DMS53 treated with DMSO at 0.1 percent for 48 hours (cell line): ENCODE measurements around the gene NR3C1.

Experiments
- DNase-seq: peaks from one replicate; lab custom pipeline; 2025; ENCODE audit not compliant: unreplicated experiment; lab: John Stamatoyannopoulos, UW

NR3C1 gene

DNA sequence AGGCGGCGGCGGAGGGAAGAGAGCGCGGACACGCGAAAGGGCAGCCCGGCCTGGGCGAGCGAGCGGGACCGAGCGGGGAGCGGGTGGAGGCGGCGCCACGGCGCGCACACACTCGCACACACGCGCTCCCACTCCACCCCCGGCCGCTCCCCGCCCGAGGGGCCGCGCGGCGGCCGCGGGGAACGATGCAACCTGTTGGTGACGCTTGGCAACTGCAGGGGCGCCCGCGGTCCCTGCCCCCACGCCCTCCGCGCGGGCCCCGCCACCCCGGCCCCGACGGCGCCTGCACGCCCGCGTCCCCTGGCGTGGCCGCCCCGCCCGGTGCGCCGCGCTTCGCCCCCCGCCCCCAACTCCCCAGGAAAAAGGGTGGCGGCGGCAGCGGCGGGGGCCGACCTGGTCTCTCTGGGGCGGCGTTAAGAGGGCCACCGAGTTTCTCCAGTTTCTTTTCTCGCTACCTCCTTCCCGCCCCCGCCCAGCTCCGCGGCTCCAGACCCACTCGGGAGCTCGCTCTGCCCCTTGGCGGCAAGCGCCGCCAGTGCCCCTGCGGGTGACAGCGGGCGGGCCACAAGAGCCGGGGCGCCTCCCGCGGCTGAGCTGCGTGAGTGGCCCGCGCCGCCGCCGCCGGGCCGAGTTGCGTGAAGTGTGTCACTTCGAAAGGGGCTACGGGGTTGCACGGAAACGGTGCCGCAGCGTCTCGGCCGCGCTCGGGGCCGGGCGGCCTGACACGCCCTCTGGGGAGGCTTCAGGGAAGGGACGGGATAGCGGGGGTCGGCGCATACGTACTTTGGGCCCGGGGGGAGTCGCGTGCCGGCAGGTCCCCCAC, at the start of gene NR3C1:
Gene NR3C1, minus strand, starts transcription at position 94 of the 823 bp plus-strand sequence. CDS start 2,847 bp downstream, outside the sequence.
- peak; percentile 83 for DNase-seq

- DNase-seq, result no peak
Measured at GRCh38 chr5:143449772-143450171, 46.3 kb upstream of the NR3C1 start.

- DNase-seq, result no peak
Measured at GRCh38 chr5:143448518-143448917, 45.0 kb upstream of the NR3C1 start.

- no peak for DNase-seq
Measured at GRCh38 chr5:143447983-143448382, 44.5 kb upstream of the NR3C1 start.

DNA sequence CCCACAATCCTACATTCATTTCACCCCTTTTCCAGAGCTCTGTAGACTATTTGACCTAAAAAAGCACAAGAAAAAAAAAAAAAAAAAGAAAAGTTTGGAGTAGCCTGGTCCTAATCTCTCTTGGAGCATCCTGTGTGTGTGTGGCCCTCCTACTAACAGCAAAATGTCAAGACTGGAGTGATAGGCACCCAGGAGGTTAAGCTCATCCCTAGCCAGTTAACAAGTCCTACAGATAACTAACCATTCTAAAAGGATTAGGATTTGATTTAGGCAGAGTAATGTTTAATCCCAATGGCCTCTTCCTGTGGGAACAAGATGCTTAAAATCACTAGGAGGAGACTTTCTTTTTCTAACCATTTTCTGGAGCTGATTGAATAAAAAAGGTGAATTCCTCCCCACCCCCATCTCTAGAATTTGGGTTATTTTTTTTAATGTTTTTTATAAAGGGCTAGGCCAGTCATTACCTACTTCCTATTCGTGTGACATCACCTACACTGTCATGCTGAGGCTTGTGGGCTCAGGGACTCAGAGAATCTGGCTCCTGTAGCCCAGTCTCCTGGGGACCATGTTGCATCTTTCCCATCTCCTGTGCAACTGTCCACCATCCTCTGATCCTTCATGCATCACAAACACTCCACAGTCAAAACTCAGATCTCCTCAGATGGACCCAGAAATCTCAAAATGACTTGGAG, 43.2 kb upstream of the NR3C1 start:
- DNase-seq, result no peak

DNA sequence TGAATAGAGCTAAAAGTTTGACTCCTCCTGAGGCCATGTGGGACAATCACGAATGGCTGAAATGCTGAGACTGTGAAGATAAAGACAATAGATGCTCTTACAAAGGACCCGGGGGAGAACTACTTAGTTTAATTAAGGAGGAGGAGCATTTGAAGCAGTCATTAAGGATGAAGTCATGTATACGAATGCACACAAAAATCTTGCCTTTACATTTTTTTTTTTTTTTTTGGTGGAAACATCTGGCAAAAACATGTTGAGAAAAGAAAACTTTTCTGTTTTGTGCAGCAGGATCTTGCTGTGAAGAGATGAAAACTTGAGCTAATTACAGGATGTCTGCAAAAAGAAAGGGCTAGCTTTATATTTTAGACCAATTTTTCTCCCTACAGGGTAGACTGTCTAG, 42.3 kb upstream of the NR3C1 start:
- no peak for DNase-seq

- DNase-seq, result no peak
Measured at GRCh38 chr5:143443330-143443729, 39.8 kb upstream of the NR3C1 start.

- no peak for DNase-seq
Measured at GRCh38 chr5:143442385-143442784, 38.9 kb upstream of the NR3C1 start.

- DNase-seq, result no peak
Measured at GRCh38 chr5:143440448-143441115, 37.1 kb upstream of the NR3C1 start.

DNA sequence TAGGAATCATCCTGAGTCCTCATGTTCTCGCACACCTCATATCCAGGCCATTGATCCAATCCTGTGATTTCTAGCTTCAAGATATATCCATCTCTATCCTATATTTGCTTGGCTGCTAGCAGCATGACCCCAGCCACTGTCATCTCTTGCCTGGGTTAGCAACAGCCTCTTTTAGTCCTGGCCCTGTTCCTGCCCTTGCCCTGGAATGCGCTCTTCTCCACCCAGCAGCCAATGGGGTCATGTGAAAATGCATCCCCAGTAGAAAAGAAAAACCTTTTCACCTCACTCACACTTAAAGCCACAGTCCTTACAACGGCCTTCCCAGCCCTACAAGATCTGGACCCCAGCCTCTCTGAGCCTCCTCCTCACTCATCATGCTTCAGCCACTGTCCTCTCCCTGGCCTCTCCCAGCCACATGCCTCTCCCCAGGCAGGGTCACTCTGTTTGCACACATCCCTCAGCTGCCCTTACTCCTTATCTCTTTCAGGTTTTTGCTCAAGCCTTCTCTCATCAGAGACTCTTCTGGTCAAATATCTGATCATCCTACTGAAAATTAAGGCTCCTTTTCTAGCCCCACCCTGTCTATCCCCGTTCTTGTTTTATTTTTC, 34.3 kb upstream of the NR3C1 start:
- no peak for DNase-seq

DNA sequence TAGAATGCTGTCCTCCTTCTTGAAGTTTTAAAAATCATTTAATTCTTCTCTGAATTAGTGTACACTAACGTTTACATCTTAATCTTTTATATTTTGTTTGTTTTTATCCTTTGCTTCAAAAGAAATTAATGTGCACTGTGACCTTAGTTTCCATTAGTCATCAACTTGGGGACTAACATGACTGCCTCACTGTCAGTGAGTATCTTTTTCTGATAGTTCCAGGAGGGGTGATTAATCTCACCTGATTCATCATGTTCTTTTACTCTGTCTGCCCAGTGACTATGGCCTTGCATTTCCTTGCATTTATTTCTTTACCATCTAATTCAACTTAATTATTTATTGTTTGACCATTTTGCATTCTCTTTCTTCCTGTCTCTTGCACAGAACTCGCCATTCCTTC, 33.4 kb upstream of the NR3C1 start:
- DNase-seq, result no peak

GRCh38 chr5:143435210-143435657, 31.7 kb upstream of the NR3C1 start:
- DNase-seq, result no peak

- DNase-seq, result no peak
Measured at GRCh38 chr5:143434261-143435209, 31.0 kb upstream of the NR3C1 start.

DNA sequence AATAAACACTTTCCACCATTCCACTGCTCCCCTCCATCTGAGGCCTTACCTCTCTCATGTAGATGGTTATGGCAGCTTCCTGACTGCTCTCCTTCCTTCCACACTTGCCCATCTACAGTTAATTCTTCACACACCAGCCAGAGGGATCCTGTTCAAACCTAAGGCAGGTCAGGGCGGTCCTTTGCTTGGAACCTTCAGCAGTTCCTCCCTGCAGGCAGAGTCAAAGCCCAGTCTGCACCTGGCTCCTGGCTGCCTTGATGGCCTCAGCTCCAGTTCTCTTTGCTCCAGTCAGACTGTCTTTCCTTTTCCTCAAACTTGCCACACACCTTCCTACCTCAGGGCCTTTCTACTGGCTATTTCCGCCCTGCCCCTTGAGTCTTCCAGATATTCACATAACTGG, 30.2 kb upstream of the NR3C1 start:
- DNase-seq, result no peak

DNA sequence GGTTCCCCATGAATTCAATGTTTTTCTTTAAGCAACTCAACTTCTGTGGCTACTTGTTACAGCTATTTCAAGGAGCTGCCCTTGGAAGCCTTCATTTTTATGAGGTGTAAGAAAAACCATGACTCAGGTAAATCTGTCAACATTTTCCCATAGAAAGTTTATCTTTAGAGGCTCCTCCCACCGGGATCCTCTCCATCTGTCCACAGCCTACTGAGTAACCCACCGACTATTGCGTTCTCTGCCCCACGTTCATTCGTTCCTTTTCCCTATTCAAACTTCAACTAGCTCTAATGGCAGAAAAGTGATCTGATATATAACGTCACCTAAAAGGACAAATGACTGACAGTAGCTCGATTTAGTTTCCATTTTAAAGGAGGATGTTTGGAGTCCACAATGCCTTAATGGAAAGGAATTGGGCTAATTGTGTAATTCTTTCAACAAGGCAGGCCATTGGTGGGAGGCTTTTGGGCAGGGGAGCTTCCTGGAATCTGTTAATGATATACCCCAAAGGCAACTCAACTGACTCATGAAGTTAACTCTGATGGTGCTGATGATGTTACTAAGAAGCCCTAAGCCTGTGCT, 29.3 kb upstream of the NR3C1 start:
- DNase-seq, result no peak

DNA sequence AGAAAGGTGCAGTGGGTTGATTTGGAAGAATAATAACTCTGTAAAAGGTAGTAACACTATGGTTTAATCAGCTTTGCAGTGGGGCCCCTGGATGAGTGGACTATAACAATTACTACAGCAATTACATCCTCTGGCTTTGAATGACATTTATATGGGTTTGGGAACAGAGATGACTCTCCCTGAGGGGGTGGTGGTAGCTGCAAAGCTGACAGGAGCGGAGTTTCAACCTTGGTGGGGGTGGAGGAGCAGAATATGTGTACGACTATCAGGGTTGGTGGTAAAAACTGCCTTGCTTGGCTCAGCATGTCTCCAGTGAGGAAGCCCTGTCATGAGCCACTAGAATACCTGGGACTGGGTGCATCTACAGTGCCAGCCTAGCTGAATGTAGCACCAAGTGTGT, 28.3 kb upstream of the NR3C1 start:
- DNase-seq, result no peak

- DNase-seq, result no peak
Measured at GRCh38 chr5:143428738-143429420, 25.4 kb upstream of the NR3C1 start.

- DNase-seq, result no peak
Measured at GRCh38 chr5:143428155-143428554, 24.7 kb upstream of the NR3C1 start.

DNA sequence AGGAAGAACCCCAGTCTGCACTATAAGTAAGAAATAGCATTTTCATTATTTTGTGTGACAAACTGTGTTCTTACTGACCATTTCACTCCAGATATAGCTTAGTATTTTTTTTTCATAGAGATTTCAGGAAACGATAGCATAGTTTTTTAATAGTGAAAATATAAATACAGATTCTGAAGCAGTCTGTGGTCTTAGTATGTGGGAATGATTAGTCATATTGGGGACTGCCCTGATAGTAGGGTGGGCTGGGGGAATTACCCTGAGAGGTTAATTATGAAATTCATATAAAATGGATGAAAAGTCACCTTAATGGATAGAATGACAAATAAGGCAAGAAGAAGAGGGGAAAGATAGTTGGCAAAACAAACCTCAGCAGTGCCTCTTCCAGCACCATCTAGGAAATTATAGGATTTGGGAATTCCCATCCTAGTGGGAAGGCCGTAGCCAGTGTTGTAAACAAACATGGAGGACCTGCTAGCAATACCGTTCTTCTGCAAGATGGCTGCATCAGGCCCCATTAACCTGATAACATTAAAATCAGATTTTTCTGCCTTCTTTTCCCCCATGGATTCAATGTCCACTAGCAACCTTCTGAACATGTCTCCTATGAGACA, 23.7 kb upstream of the NR3C1 start:
- no peak for DNase-seq
